HUES6 (cell line): ENCODE measurements around the gene KISS1.

Experiments used
- H3K27ac ChIP-seq: 2 replicates; pipeline ENCODE4 v1.7.0; 2013; ENCODE audit warnings: low read depth, mild to moderate bottlenecking, low read length, inconsistent platforms
- H3K27me3 ChIP-seq: 2 replicates; pipeline ENCODE4 v1.6.1; 2013; ENCODE audit warnings: low read length; ENCODE audit not compliant: control insufficient read depth, insufficient read depth
- H3K36me3 ChIP-seq: 2 replicates; pipeline ENCODE4 v1.6.1; 2013; ENCODE audit warnings: low read length; ENCODE audit not compliant: control insufficient read depth, insufficient read depth
- H3K4me1 ChIP-seq: 2 replicates; pipeline ENCODE4 v1.6.1; 2013; ENCODE audit warnings: low read length; ENCODE audit not compliant: control insufficient read depth, insufficient read depth
- H3K4me3 ChIP-seq: 2 replicates; pipeline ENCODE4 v1.5.1; 2013; ENCODE audit warnings: low read depth, low read length
- H3K9ac ChIP-seq: one replicate; pipeline ENCODE4 v1.6.1; 2013; ENCODE audit warnings: mild to moderate bottlenecking, low read length
- H3K9me3 ChIP-seq: 2 replicates; pipeline ENCODE4 v1.6.1; 2013; ENCODE audit warnings: low read depth, low read length; ENCODE audit not compliant: control insufficient read depth, insufficient read depth

KISS1 gene

GRCh38 chr1:204217648-204218000 lies 21.3 kb upstream of the KISS1 start:
- Histone ChIP-seq H3K27me3 (peaks cover 7% of the 10 kb centered on the region; the same call in 1 of the 2 replicates), H3K9ac (no peak overlapping the region), H3K36me3 (no peaks in the 10 kb centered on the region), H3K9me3 (no peaks in the 10 kb centered on the region), H3K4me1 (peaks cover 10% of the 10 kb centered on the region), H3K27ac (no peak overlapping the region), H3K4me3 (no peak overlapping the region)

- Histone ChIP-seq H3K9me3 (no peaks in the 10 kb centered on the region), H3K9ac (no peak overlapping the region), H3K4me3 (no peak overlapping the region), H3K27me3 (peaks cover 7% of the 10 kb centered on the region; the same call in 1 of the 2 replicates), H3K27ac (no peak overlapping the region), H3K36me3 (no peaks in the 10 kb centered on the region), H3K4me1 (peaks cover 10% of the 10 kb centered on the region)
Measured at GRCh38 chr1:204216880-204217647, 20.8 kb upstream of the KISS1 start.

GRCh38 chr1:204216236-204216635 lies 19.9 kb upstream of the KISS1 start:
- Histone ChIP-seq H3K9ac (no peak overlapping the region), H3K4me1 (peaks cover 7% of the 10 kb centered on the region), H3K9me3 (no peaks in the 10 kb centered on the region), H3K36me3 (no peaks in the 10 kb centered on the region), H3K4me3 (no peak overlapping the region), H3K27me3 (peaks cover 7% of the 10 kb centered on the region; the same call in 1 of the 2 replicates), H3K27ac (no peak overlapping the region)

- Histone ChIP-seq H3K9ac (no peak within 1 kb of the TSS), H3K27ac (no peak within 1 kb of the TSS), H3K4me1 (peaks cover 6% of the 10 kb centered on the region; the same call in 1 of the 2 replicates), H3K27me3 (peaks cover 7% of the 10 kb centered on the region; the same call in 1 of the 2 replicates), H3K9me3 (no peaks in the 10 kb centered on the region), H3K4me3 (peak within 1 kb of the TSS; percentile 71), H3K36me3 (no peaks in the 10 kb centered on the region)
Measured at GRCh38 chr1:204213668-204214662, 17.7 kb upstream of the KISS1 start, which contains the start of gene GOLT1A. Gene GOLT1A, minus strand, starts transcription at chr1:204213988. Its CDS starts 82 bp downstream, at chr1:204213906.

- Histone ChIP-seq H3K27me3 (peaks cover 7% of the 10 kb centered on the region; the same call in 1 of the 2 replicates), H3K9me3 (no peaks in the 10 kb centered on the region), H3K27ac (no peak overlapping the region), H3K4me3 (no peak overlapping the region), H3K4me1 (peaks cover 6% of the 10 kb centered on the region; the same call in 1 of the 2 replicates), H3K36me3 (no peaks in the 10 kb centered on the region), H3K9ac (no peak overlapping the region)
Measured at GRCh38 chr1:204212715-204213114, 16.4 kb upstream of the KISS1 start.

GRCh38 chr1:204211046-204211445 lies 14.8 kb upstream of the KISS1 start:
- Histone ChIP-seq H3K9me3 (no peaks in the 10 kb centered on the region), H3K9ac (no peak overlapping the region), H3K36me3 (no peaks in the 10 kb centered on the region), H3K4me3 (no peak overlapping the region), H3K4me1 (peaks cover 6% of the 10 kb centered on the region; the same call in 1 of the 2 replicates), H3K27ac (no peak overlapping the region), H3K27me3 (peaks cover 7% of the 10 kb centered on the region; the same call in 1 of the 2 replicates)

GRCh38 chr1:204207136-204207616 lies 10.9 kb upstream of the KISS1 start:
- Histone ChIP-seq H3K4me1 (no peaks in the 10 kb centered on the region), H3K36me3 (no peaks in the 10 kb centered on the region), H3K27me3 (no peaks in the 10 kb centered on the region; the same call in 1 of the 2 replicates), H3K4me3 (no peak overlapping the region), H3K9me3 (no peaks in the 10 kb centered on the region), H3K27ac (no peak overlapping the region), H3K9ac (no peak overlapping the region)

- H3K9me3 ChIP-seq = no peaks in the 10 kb centered on the region
- H3K9ac ChIP-seq = no peak overlapping the region
- H3K4me1 ChIP-seq = no peaks in the 10 kb centered on the region
- no peak overlapping the region for H3K4me3 ChIP-seq
- no peaks in the 10 kb centered on the region for H3K36me3 ChIP-seq
- H3K27ac ChIP-seq = no peak overlapping the region
- H3K27me3 ChIP-seq = no peaks in the 10 kb centered on the region; the same call in 1 of the 2 replicates
Measured at GRCh38 chr1:204206121-204206520, 9.8 kb upstream of the KISS1 start.

- no peaks in the 10 kb centered on the region for H3K9me3 ChIP-seq
- H3K4me3 ChIP-seq = no peak overlapping the region
- H3K4me1 ChIP-seq = no peaks in the 10 kb centered on the region
- no peak overlapping the region for H3K27ac ChIP-seq
- H3K36me3 ChIP-seq = no peaks in the 10 kb centered on the region
- H3K27me3 ChIP-seq = no peaks in the 10 kb centered on the region; the same call in 1 of the 2 replicates
- H3K9ac ChIP-seq = no peak overlapping the region
Measured at GRCh38 chr1:204205486-204205885, 9.2 kb upstream of the KISS1 start.

GRCh38 chr1:204204944-204205343 lies 8.7 kb upstream of the KISS1 start:
- H3K9ac ChIP-seq = no peak overlapping the region
- H3K27me3 ChIP-seq = no peaks in the 10 kb centered on the region; the same call in 1 of the 2 replicates
- no peaks in the 10 kb centered on the region for H3K9me3 ChIP-seq
- no peaks in the 10 kb centered on the region for H3K4me1 ChIP-seq
- no peaks in the 10 kb centered on the region for H3K36me3 ChIP-seq
- H3K27ac ChIP-seq = no peak overlapping the region
- no peak overlapping the region for H3K4me3 ChIP-seq
